HEK293 (cell line): ENCODE measurements around the gene CTSD.

Experiments used
- CTCF ChIA-PET: fragments of 350-600 bp; formaldehyde crosslinking; extraction: SDS; loops from one replicate; lab custom pipeline; 2021; ENCODE audit warnings: antibody characterized with exemption; lab: Yijun Ruan, JAX
- POLR2A ChIA-PET: fragments of 300-600 bp; formaldehyde crosslinking; extraction: SDS; loops from one replicate; lab custom pipeline; 2020; ENCODE audit warnings: antibody characterized with exemption, inconsistent platforms; lab: Yijun Ruan, JAX
- H3K27ac ChIP-seq: fragments of 200-500 bp; sonication (Bioruptor generic); 2 replicates; pipeline ENCODE4 v1.5.1; 2014; ENCODE audit warnings: low read depth, low read length, control low read depth, inconsistent platforms; ENCODE audit errors: extremely low read depth
- H3K36me3 ChIP-seq, 2 experiments: fragments of 200-500 bp in 1 of 2; sonication (Bioruptor generic) in 1 of 2; 1 replicate in 1 of 2; 2 replicates in 1 of 2; pipeline ENCODE4 v1.5.1; 2014 to 2017; ENCODE audit warnings: inconsistent platforms in 2 of 2, low read length in 2 of 2; ENCODE audit not compliant: control insufficient read depth in 2 of 2, insufficient read depth in 1 of 2
- H3K4me1 ChIP-seq: fragments of 200-500 bp; sonication (Bioruptor generic); 2 replicates; pipeline ENCODE4 v1.5.1; 2014; ENCODE audit warnings: mild to moderate bottlenecking, low read length, inconsistent platforms; ENCODE audit not compliant: control insufficient read depth, insufficient read depth
- H3K4me3 ChIP-seq: 2 replicates; pipeline ENCODE4 v1.5.1; 2011; ENCODE audit warnings: low read depth, mild to moderate bottlenecking, control low read depth, low read length, moderate library complexity
- H3K9me3 ChIP-seq: fragments of 200-500 bp; sonication (Bioruptor generic); 2 replicates; pipeline ENCODE4 v1.5.1; 2014; ENCODE audit warnings: low read depth, low read length, inconsistent platforms; ENCODE audit not compliant: control insufficient read depth, insufficient read depth
- BCL11A ChIP-seq: fragments of 450-650 bp; formaldehyde crosslinking; IDR thresholded peaks from 2 replicates; pipeline ENCODE4 v1.5.1; 2016; ENCODE audit warnings: low read depth, missing biosample characterization, missing genetic modification characterization
- BCL11B ChIP-seq: fragments of 450-650 bp; formaldehyde crosslinking; IDR thresholded peaks from 2 replicates; pipeline ENCODE4 v1.5.1; 2016; ENCODE audit warnings: low read depth, missing biosample characterization, missing genetic modification characterization
- EGR2 ChIP-seq: fragments of 450-650 bp; formaldehyde crosslinking; IDR thresholded peaks from 2 replicates; pipeline ENCODE4 v1.5.1; 2016; ENCODE audit warnings: low read depth, missing biosample characterization, missing genetic modification characterization
- GLIS2 ChIP-seq: fragments of 450-650 bp; formaldehyde crosslinking; IDR thresholded peaks from 2 replicates; pipeline ENCODE4 v1.5.1; 2016; ENCODE audit warnings: missing biosample characterization, missing genetic modification characterization
- KLF1 ChIP-seq: fragments of 450-650 bp; formaldehyde crosslinking; IDR thresholded peaks from 2 replicates; pipeline ENCODE4 v1.5.1; 2016; ENCODE audit warnings: missing biosample characterization, missing genetic modification characterization
- KLF10 ChIP-seq: fragments of 450-650 bp; IDR thresholded peaks from 2 replicates; pipeline ENCODE4 v1.5.1; 2018; ENCODE audit warnings: missing biosample characterization, mild to moderate bottlenecking, missing genetic modification characterization
- PBX3 ChIP-seq: sonication (generic); formaldehyde crosslinking; IDR thresholded peaks from 2 replicates; pipeline ENCODE4 v1.8.1; 2022; ENCODE audit warnings: mild to moderate bottlenecking, moderate library complexity, missing genetic modification reagents
- SCRT2 ChIP-seq: fragments of 450-650 bp; formaldehyde crosslinking; IDR thresholded peaks from 2 replicates; pipeline ENCODE4 v1.5.1; 2016; ENCODE audit warnings: missing biosample characterization, missing genetic modification characterization
- ZFHX2 ChIP-seq: fragments of 450-650 bp; formaldehyde crosslinking; conservative IDR thresholded peaks from 2 replicates; pipeline ENCODE4 v1.5.1; 2016; ENCODE audit warnings: missing biosample characterization, missing genetic modification characterization
- ZNF19 ChIP-seq: fragments of 450-650 bp; formaldehyde crosslinking; IDR thresholded peaks from 2 replicates; pipeline ENCODE4; 2016; ENCODE audit warnings: missing biosample characterization, missing genetic modification characterization, low read depth
- ZNF391 ChIP-seq: fragments of 450-650 bp; formaldehyde crosslinking; IDR thresholded peaks from 2 replicates; pipeline ENCODE4 v1.5.1; 2016; ENCODE audit warnings: low read depth, missing biosample characterization, missing genetic modification characterization, borderline replicate concordance
- ZNF48 ChIP-seq: fragments of 450-650 bp; formaldehyde crosslinking; IDR thresholded peaks from 2 replicates; pipeline ENCODE4 v1.5.1; 2016; ENCODE audit warnings: missing biosample characterization, missing genetic modification characterization
- ZNF623 ChIP-seq: fragments of 450-650 bp; formaldehyde crosslinking; IDR thresholded peaks from 2 replicates; pipeline ENCODE4 v1.5.1; 2016; ENCODE audit warnings: missing biosample characterization, missing genetic modification characterization
- ZSCAN18 ChIP-seq: fragments of 450-650 bp; formaldehyde crosslinking; IDR thresholded peaks from 2 replicates; pipeline ENCODE4 v1.5.1; 2016; ENCODE audit warnings: missing biosample characterization, missing genetic modification characterization
- TF ChIP-seq, protein P1 (sequence below): fragments of 450-650 bp; formaldehyde crosslinking; IDR thresholded peaks from 2 replicates; pipeline ENCODE4 v1.5.1; 2017; ENCODE audit warnings: missing biosample characterization, missing genetic modification characterization
- TF ChIP-seq, protein P2 (sequence below): fragments of 450-650 bp; formaldehyde crosslinking; IDR thresholded peaks from 2 replicates; pipeline ENCODE4; 2016; ENCODE audit warnings: missing biosample characterization, missing genetic modification characterization
- TF ChIP-seq, protein P3 (sequence below): fragments of 450-650 bp; IDR thresholded peaks from 2 replicates; pipeline ENCODE4 v1.5.1; 2018; ENCODE audit warnings: missing biosample characterization, missing genetic modification characterization

CTSD gene

GRCh38 chr11:1765871-1766718, 2.4 kb upstream of the CTSD start:
- Histone ChIP-seq H3K9me3 (no peaks in the 10 kb centered on the region), H3K4me1 (no peaks in the 10 kb centered on the region; the same call in 1 of the 2 replicates), H3K36me3 (peaks cover 0 to 9% of the 10 kb centered on the region in 2 experiments; a peak in 1 of 3 replicates), H3K4me3 (no peak overlapping the region), H3K27ac (no peak overlapping the region)
- ChIA-PET CTCF (interaction anchor here (0.9 to 2.1 kb wide), 2 partner anchors 27 to 67 kb away, joined by 3 to 7 read pairs; no protein-coding TSS in a partner anchor), POLR2A (interaction anchor here (1.5 kb wide), 1 partner anchor 67 kb away, joined by 6 read pairs; no protein-coding TSS in a partner anchor)
- no peak for TF ChIP-seq ZNF48 (tag by site-specific recombination)
- TF ChIP-seq, protein P1, sequence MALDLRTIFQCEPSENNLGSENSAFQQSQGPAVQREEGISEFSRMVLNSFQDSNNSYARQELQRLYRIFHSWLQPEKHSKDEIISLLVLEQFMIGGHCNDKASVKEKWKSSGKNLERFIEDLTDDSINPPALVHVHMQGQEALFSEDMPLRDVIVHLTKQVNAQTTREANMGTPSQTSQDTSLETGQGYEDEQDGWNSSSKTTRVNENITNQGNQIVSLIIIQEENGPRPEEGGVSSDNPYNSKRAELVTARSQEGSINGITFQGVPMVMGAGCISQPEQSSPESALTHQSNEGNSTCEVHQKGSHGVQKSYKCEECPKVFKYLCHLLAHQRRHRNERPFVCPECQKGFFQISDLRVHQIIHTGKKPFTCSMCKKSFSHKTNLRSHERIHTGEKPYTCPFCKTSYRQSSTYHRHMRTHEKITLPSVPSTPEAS (tag by site-specific recombination): no peak
- no peak for TF ChIP-seq ZSCAN18 (tag by site-specific recombination)
- no peak for TF ChIP-seq ZNF19
- no peak for TF ChIP-seq BCL11A (tag by site-specific recombination)
- no peak for TF ChIP-seq ZNF391
- no peak for TF ChIP-seq SCRT2

GRCh38 chr11:1763336-1763795, 361 bp downstream of the CTSD start:
- POLR2A ChIA-PET: no interaction called here
- CTCF ChIA-PET: no interaction called here
- H3K9me3 ChIP-seq: no peaks in the 10 kb centered on the region
- no peak overlapping the region for H3K27ac ChIP-seq
- H3K36me3 ChIP-seq: peaks cover 0 to 36% of the 10 kb centered on the region in 2 experiments; a peak in 1 of 3 replicates
- H3K4me3 ChIP-seq: peak overlapping the region; percentile 79
- TF ChIP-seq ZFHX2 (0 out of 2 replicates have a peak, but pooled peaks have one; percentile 9), GLIS2 (tag by site-specific recombination) (peak; percentile 39; the same call in 1 of the 2 replicates), BCL11B (no peak), PBX3 (CRISPR knock-in tag) (peak; percentile 83; the same call in 1 of the 2 replicates), ZNF623 (no peak)
- TF ChIP-seq, protein P2, sequence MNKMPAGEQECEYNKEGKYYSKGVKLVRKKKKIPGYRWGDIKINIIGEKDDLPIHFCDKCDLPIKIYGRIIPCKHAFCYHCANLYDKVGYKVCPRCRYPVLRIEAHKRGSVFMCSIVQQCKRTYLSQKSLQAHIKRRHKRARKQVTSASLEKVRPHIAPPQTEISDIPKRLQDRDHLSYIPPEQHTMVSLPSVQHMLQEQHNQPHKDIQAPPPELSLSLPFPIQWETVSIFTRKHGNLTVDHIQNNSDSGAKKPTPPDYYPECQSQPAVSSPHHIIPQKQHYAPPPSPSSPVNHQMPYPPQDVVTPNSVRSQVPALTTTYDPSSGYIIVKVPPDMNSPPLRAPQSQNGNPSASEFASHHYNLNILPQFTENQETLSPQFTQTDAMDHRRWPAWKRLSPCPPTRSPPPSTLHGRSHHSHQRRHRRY: no peak
- no peaks in the 10 kb centered on the region; the same call in 1 of the 2 replicates for H3K4me1 ChIP-seq

GRCh38 chr11:1762537-1763302, 1.0 kb downstream of the CTSD start:
- Histone ChIP-seq H3K36me3 (peaks cover 0 to 43% of the 10 kb centered on the region in 2 experiments; a peak in 1 of 3 replicates), H3K4me1 (no peaks in the 10 kb centered on the region; the same call in 1 of the 2 replicates), H3K9me3 (no peaks in the 10 kb centered on the region), H3K27ac (no peak overlapping the region), H3K4me3 (peak overlapping the region; percentile 79)
- ChIA-PET CTCF (interaction anchor here (0.7 to 1.2 kb wide), 2 partner anchors 56 to 69 kb away, joined by 4 read pairs; no protein-coding TSS in a partner anchor), POLR2A (interaction anchor here (0.7 to 0.8 kb wide), 2 partner anchors 13 to 15 kb away, joined by 3 read pairs; no protein-coding TSS in a partner anchor)
- peak; percentile 37; the same call in 1 of the 2 replicates for TF ChIP-seq KLF1 (tag by site-specific recombination)
- TF ChIP-seq, protein P3, sequence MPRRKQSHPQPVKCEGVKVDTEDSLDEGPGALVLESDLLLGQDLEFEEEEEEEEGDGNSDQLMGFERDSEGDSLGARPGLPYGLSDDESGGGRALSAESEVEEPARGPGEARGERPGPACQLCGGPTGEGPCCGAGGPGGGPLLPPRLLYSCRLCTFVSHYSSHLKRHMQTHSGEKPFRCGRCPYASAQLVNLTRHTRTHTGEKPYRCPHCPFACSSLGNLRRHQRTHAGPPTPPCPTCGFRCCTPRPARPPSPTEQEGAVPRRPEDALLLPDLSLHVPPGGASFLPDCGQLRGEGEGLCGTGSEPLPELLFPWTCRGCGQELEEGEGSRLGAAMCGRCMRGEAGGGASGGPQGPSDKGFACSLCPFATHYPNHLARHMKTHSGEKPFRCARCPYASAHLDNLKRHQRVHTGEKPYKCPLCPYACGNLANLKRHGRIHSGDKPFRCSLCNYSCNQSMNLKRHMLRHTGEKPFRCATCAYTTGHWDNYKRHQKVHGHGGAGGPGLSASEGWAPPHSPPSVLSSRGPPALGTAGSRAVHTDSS (tag by site-specific recombination): no peak
- TF ChIP-seq KLF10 (tag by site-specific recombination): 0 out of 2 replicates have a peak, but pooled peaks have one; percentile 29
- peak; percentile 71 for TF ChIP-seq EGR2
- TF ChIP-seq ZFHX2: peak; percentile 75
